Gastroesophageal sphincter (tissue), 4 donors: ENCODE data around the gene CEBPG. TPM values are rescaled to one million over a fixed set of nuclear protein-coding genes. Genes with fewer than 3 reads are reported as not detected.

ENCODE experiments used
- ATAC-seq: fragments of 150-250 bp; one replicate; pipeline ENCODE4 v1.9.1; 2016; ENCODE audit warnings: mild to moderate bottlenecking, moderate library complexity
- H3K27ac ChIP-seq, 4 donors: fragments of 200-600 bp; sonication (generic) in 3 of 4; 1 replicate in 3 of 4; 2 replicates in 1 of 4; pipeline ENCODE4 v1.5.1; 2016 to 2019
- H3K27me3 ChIP-seq: fragments of 200-600 bp; sonication (generic); one replicate; pipeline ENCODE4 v1.5.1; 2019
- H3K36me3 ChIP-seq, 2 donors: fragments of 200-600 bp; sonication (generic); one replicate each; pipeline ENCODE4 v1.5.1; 2019; ENCODE audit warnings: control low read depth in 1 of 2
- H3K4me1 ChIP-seq, 3 donors: fragments of 200-600 bp; sonication (generic); 1 replicate in 2 of 3; 2 replicates in 1 of 3; pipeline ENCODE4 v1.5.1; 2016 to 2019; ENCODE audit warnings: control low read depth in 2 of 3
- H3K4me3 ChIP-seq, 2 donors: fragments of 200-600 bp; sonication (generic); one replicate each; pipeline ENCODE4 v1.5.1; 2019; ENCODE audit warnings: mild to moderate bottlenecking in 1 of 2, moderate library complexity in 1 of 2
- H3K9me3 ChIP-seq, 3 donors: fragments of 200-600 bp; sonication (generic); one replicate each; pipeline ENCODE4 v1.5.1; 2017 to 2019; ENCODE audit warnings: control low read depth in 2 of 3
- EP300 ChIP-seq: sonication (generic); formaldehyde crosslinking; IDR thresholded peaks from one replicate; pipeline ENCODE4 v1.6.1; 2017; ENCODE audit warnings: antibody characterized with exemption, mild to moderate bottlenecking
- POLR2A ChIP-seq, 2 donors: fragments of 450-650 bp; IDR thresholded peaks; one replicate each; pipeline ENCODE4 v1.6.1; 2017; ENCODE audit warnings: antibody characterized with exemption in 2 of 2, mild to moderate bottlenecking in 2 of 2, moderate library complexity in 1 of 2
- POLR2AphosphoS5 ChIP-seq: sonication (generic); formaldehyde crosslinking; IDR thresholded peaks from one replicate; pipeline ENCODE4 v1.6.1; 2017; ENCODE audit warnings: antibody characterized with exemption
- WGBS, 2 donors: methylation state at CpG; one replicate each; pipeline ENCODE4 v1.1.5; 2018; ENCODE audit warnings: low coverage in 1 of 2; 5-methylcytosine and 5-hydroxymethylcytosine counted together
- total RNA-seq, 4 donors: library from RNA; depleted of rRNA; stranded (reverse); fragments of >200 nt; gene quantifications; one replicate each; pipeline ENCODE4 v1.1.0, GENCODE V29; 2016
- TF ChIP-seq, protein P1 (sequence below), 4 experiments: fragments of 200-600 bp in 2 of 4; fragments of 450-650 bp in 2 of 4; sonication (generic) in 1 of 4; IDR thresholded peaks; one replicate each; pipeline ENCODE4 v1.5.1; 2017 to 2019; ENCODE audit warnings: antibody characterized with exemption in 4 of 4, mild to moderate bottlenecking in 2 of 4, moderate library complexity in 2 of 4

Gene CEBPG
- total RNA-seq, 4 donors from 2014 or later = 23.8 to 34.9 (median 26.2) TPM

DNA sequence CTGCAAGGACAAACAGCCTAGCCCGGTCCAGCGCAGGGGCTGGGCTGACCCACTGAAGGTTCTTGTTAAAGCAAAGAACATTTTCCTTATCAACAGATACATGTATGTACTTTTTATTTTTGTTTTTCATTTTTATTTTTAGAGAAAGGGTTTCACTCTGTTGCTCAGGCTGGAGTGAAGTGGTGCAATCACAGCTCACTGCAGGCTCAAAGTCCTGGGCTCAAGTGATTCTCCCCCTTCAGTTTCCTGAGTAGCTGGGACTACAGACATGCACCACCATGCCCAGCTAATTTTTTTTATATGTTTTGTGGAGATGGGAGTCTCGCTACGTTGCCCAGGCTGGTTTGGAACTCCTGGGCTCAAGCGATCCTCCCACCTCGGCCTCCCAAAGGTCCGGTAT is 47.9 kb downstream of the CEBPG start:
- Histone ChIP-seq H3K27me3 (no peaks in the 10 kb centered on the region), H3K27ac (no peak overlapping the region), H3K4me1 (peaks cover 0 to 5% (median 0%) of the 10 kb centered on the region in 3 donors), H3K9me3 (no peaks in the 10 kb centered on the region), H3K4me3 (no peak overlapping the region), H3K36me3 (peaks cover 0 to 6% of the 10 kb centered on the region in 2 donors)
- ATAC-seq = no peak
- TF ChIP-seq EP300 (no peak), POLR2AphosphoS5 (no peak), POLR2A (IDR thresholded peaks at IDR 0.05) (no peak)
- TF ChIP-seq, protein P1, sequence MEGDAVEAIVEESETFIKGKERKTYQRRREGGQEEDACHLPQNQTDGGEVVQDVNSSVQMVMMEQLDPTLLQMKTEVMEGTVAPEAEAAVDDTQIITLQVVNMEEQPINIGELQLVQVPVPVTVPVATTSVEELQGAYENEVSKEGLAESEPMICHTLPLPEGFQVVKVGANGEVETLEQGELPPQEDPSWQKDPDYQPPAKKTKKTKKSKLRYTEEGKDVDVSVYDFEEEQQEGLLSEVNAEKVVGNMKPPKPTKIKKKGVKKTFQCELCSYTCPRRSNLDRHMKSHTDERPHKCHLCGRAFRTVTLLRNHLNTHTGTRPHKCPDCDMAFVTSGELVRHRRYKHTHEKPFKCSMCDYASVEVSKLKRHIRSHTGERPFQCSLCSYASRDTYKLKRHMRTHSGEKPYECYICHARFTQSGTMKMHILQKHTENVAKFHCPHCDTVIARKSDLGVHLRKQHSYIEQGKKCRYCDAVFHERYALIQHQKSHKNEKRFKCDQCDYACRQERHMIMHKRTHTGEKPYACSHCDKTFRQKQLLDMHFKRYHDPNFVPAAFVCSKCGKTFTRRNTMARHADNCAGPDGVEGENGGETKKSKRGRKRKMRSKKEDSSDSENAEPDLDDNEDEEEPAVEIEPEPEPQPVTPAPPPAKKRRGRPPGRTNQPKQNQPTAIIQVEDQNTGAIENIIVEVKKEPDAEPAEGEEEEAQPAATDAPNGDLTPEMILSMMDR (IDR thresholded peaks at IDR 0.05) = no peak
- 90 to 100% methylated on average over 3 to 4 of the region's 7 CpGs for WGBS, 2 donors

DNA sequence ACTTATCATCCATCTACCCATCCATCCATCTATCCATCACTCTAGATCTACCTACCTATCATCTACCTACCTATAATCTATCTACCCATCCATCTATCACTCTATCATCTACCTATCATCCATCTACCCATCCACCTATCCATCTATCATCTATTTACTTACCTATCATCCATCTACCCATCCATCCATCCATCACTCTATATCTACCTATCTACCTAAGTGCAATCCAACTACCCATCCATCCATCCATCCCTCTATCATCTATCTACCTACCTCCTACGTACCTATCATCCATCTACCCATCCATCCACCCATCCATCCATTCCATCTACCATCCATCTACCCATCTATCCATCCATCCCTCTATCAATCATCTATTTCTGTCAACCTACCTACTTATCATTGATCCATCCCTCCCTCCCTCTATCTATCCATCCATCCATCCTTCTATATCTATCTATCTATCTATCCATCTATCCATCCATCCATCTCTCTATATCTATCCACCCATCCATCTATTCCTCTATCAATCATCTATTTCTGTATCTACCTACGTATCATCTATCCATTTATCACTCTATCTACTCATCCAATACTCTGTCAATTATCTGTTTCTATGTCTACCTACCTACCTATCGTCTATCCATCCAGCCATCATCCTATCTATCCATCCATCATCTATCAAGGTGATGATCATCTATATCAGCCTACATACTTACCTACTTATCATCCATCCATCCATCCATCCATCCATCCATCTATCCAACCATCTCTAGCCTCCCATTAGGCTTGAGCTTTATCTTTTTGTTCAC is 49.1 kb downstream of the CEBPG start:
- peaks cover 0 to 12% of the 10 kb centered on the region in 2 donors for H3K36me3 ChIP-seq
- 89 to 94% methylated on average over 2 to 3 of the region's 3 CpGs for WGBS, 2 donors
- TF ChIP-seq EP300 = no peak
- TF ChIP-seq POLR2AphosphoS5 = no peak
- TF ChIP-seq, protein P1 (IDR thresholded peaks at IDR 0.05) = no peak
- H3K9me3 ChIP-seq = no peaks in the 10 kb centered on the region
- ATAC-seq = no peak
- H3K4me1 ChIP-seq = no peaks in the 10 kb centered on the region
- H3K27me3 ChIP-seq = no peaks in the 10 kb centered on the region
- H3K27ac ChIP-seq = no peak overlapping the region
- no peak overlapping the region for H3K4me3 ChIP-seq

DNA sequence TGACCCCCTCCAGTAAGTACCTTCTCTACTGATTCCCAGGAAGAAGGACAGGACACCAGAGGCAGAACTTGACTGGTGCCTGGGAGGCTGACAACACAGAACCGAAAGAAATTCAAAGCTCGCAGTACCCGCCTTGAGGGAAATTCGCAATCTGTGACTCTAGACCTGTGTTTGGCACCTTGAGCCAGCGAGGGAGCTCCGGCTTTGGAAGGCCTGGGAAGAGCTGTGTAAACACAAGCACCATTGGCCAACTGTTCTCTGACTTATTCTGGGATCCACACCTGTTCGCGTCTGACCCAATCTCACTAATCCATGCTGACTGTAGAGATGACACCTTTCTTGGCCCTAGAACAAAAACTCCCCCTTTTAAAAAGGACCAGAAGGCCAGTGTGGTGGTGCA is 50.7 kb downstream of the CEBPG start:
- Histone ChIP-seq H3K4me3 (no peak overlapping the region), H3K27ac (no peak overlapping the region), H3K4me1 (no peaks in the 10 kb centered on the region), H3K9me3 (no peaks in the 10 kb centered on the region), H3K27me3 (no peaks in the 10 kb centered on the region), H3K36me3 (peaks cover 0 to 12% of the 10 kb centered on the region in 2 donors)
- no peak for TF ChIP-seq EP300
- no peak for ATAC-seq
- WGBS, 2 donors = 92% methylated on average over 7 of the region's 8 CpGs; no CpG with 5 or more reads in 1 of the 2 donors

DNA sequence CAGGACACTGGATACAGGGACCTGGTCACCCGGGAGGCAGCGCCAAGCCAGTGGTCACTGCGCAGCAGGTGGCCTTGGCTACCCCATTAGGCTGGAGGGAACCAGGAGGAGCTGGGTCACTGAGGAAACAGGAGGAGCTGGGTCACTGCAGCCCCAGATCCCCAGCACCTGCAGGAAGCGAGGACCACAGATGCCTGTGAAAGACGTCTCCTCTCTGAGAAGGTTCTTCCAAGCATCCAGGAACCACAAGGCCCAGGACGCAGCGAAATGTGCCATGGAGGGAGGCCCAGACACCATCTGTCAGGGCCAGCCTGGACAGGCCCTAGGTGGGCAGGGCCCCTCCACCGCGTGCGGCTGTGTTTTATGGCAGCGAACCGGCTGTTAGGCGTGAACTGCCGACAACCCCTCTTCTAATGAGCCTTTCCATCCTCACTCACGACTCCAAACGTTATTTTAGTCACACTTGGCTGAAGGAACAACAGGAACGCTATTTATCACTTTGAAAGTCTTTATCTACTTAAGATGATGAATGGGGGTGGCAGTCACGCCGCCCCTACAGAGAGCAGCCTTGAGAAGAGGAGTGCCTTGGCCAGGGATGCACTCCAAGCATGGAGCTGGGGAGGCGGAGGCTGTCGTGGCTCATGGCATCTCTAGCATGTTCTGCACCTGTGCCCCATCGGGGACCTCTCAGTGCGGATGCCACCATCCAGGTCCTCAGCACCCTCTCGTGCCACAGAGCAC is 53.3 kb downstream of the CEBPG start:
- Histone ChIP-seq H3K4me1 (no peaks in the 10 kb centered on the region), H3K27ac (no peak overlapping the region), H3K36me3 (peaks cover 0 to 7% of the 10 kb centered on the region in 2 donors), H3K9me3 (no peaks in the 10 kb centered on the region), H3K4me3 (no peak overlapping the region), H3K27me3 (no peaks in the 10 kb centered on the region)
- WGBS, 2 donors = 43 to 60% methylated on average over 1 to 5 of the region's 24 CpGs
- TF ChIP-seq POLR2AphosphoS5 (no peak), POLR2A (IDR thresholded peaks at IDR 0.05) (no peak), EP300 (no peak)
- TF ChIP-seq, protein P1 (IDR thresholded peaks at IDR 0.05) = no peak
- ATAC-seq = no peak

DNA sequence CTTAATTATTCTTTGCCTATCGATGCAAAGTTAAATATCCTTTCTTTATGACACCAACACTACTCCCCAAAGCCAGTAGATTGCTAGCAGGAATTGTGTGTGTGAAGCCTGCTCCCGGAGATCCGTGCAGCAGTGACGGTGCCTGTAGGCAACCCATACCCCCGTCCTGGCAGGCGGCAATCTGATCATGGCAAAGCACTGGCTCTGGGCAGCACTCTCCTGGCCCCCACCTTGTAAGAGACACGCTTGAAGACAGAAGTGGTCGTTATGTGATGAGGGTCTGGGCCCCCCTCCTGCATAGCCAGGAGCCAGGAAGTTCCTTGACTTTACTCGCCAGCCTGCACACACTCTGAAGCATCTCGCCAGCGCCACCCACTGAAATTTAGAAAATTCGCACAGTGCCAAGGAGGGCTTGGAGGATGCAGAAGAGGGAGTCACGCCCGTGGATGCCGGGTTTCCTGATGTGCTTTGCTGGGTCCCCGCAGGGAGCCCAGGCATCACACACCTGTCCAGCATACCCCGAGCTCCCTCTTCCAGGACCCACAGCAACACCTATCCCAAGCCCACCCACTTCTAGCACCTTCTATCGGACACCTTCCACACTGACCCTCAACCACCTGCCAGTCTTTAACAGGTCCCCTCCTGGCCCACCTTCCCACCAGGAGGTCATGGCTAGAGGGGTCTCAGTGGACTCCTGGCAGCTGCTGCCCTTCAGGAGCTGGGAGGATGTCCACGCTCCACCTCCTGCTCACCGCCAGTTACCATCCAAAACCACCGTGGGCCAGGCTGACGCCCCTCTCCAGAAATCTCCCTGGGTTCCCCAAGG is 54.5 kb downstream of the CEBPG start:
- WGBS, 2 donors = 83 to 90% methylated on average over 9 to 10 of the region's 22 CpGs
- Histone ChIP-seq H3K36me3 (peaks cover 0 to 7% of the 10 kb centered on the region in 2 donors), H3K4me3 (no peak overlapping the region), H3K9me3 (no peaks in the 10 kb centered on the region), H3K27ac (no peak overlapping the region), H3K4me1 (no peaks in the 10 kb centered on the region), H3K27me3 (no peaks in the 10 kb centered on the region)
- TF ChIP-seq, protein P1 (IDR thresholded peaks at IDR 0.05) = no peak
- no peak for TF ChIP-seq POLR2AphosphoS5
- TF ChIP-seq EP300 = no peak
- no peak for TF ChIP-seq POLR2A (IDR thresholded peaks at IDR 0.05)
- no peak for ATAC-seq
